Dendritic cell treated with granulocyte-macrophage colony-stimulating factor and Interleukin-4, amounts not matched to agents 40 ng/mL and 50 ng/mL, for 4 days (primary cell): Measurements from ENCODE around the gene TPRA1.

ENCODE experiments used
- H3K27ac Mint-ChIP-seq: one replicate; pipeline ENCODE4 v1.8.0; 2022; ENCODE audit warnings: mild to moderate bottlenecking, mixed read lengths
- H3K27me3 Mint-ChIP-seq: one replicate; pipeline ENCODE4 v1.8.0; 2022; ENCODE audit warnings: mild to moderate bottlenecking, mixed read lengths
- H3K36me3 Mint-ChIP-seq: one replicate; pipeline ENCODE4 v1.8.0; 2022; ENCODE audit warnings: low read depth, mixed read lengths
- H3K4me1 Mint-ChIP-seq: one replicate; pipeline ENCODE4 v1.8.0; 2022; ENCODE audit warnings: low read depth, mixed read lengths
- H3K4me3 Mint-ChIP-seq: one replicate; pipeline ENCODE4 v1.8.0; 2022; ENCODE audit warnings: mild to moderate bottlenecking, moderate library complexity, mixed read lengths
- H3K9me3 Mint-ChIP-seq: one replicate; pipeline ENCODE4 v1.8.0; 2022; ENCODE audit warnings: mixed read lengths
- intact Hi-C: fragments of 100-400 bp; cut with micrococcal nuclease; formaldehyde crosslinking; loops from one replicate; pipeline ENCODE4 v1.15.0; 2022

The TPRA1 gene

GRCh38 chr3:127590593-127591465, at the start of gene TPRA1:
TSS of gene TPRA1 (minus strand) at chr3:127590733. CDS start at chr3:127580146, 10,587 bp downstream.
- H3K4me3 Mint-ChIP-seq: peak within 1 kb of the TSS; percentile 87
- peaks cover 30% of the 10 kb centered on the region for H3K36me3 Mint-ChIP-seq
- peaks cover 54% of the 10 kb centered on the region for H3K4me1 Mint-ChIP-seq
- peak within 1 kb of the TSS; percentile 98 for H3K27ac Mint-ChIP-seq
- no peaks in the 10 kb centered on the region for H3K9me3 Mint-ChIP-seq
- intact Hi-C loops: loop anchor here (1.0 to 5.0 kb wide), 3 partner anchors 7 to 146 kb away; partner anchors contain the start of genes ABTB1 and MCM2
- H3K27me3 Mint-ChIP-seq: no peaks in the 10 kb centered on the region

GRCh38 chr3:127640042-127640355, 49.5 kb upstream of the TPRA1 start:
- H3K36me3 Mint-ChIP-seq: no peaks in the 10 kb centered on the region
- no peak overlapping the region for H3K4me3 Mint-ChIP-seq
- peaks cover 2% of the 10 kb centered on the region for H3K27me3 Mint-ChIP-seq
- intact Hi-C loops: no loop called here
- H3K9me3 Mint-ChIP-seq: no peaks in the 10 kb centered on the region
- H3K4me1 Mint-ChIP-seq: peaks cover 10% of the 10 kb centered on the region
- H3K27ac Mint-ChIP-seq: no peak overlapping the region

- Mint-ChIP-seq H3K27ac (no peak overlapping the region), H3K4me1 (peaks cover 4% of the 10 kb centered on the region), H3K9me3 (no peaks in the 10 kb centered on the region), H3K4me3 (no peak overlapping the region), H3K36me3 (no peaks in the 10 kb centered on the region), H3K27me3 (peaks cover 2% of the 10 kb centered on the region)
- intact Hi-C loops: loop anchor here (10.0 kb wide), 1 partner anchor 65 kb away; no protein-coding TSS in a partner anchor
Observed at GRCh38 chr3:127639173-127640041, 48.9 kb upstream of the TPRA1 start.

- H3K27me3 Mint-ChIP-seq: peaks cover 2% of the 10 kb centered on the region
- H3K4me1 Mint-ChIP-seq: no peaks in the 10 kb centered on the region
- H3K27ac Mint-ChIP-seq: no peak overlapping the region
- H3K9me3 Mint-ChIP-seq: no peaks in the 10 kb centered on the region
- intact Hi-C loops: loop anchor here (10.0 kb wide), 1 partner anchor 63 kb away; no protein-coding TSS in a partner anchor
- H3K4me3 Mint-ChIP-seq: no peak overlapping the region
- no peaks in the 10 kb centered on the region for H3K36me3 Mint-ChIP-seq
Observed at GRCh38 chr3:127637971-127638370, 47.4 kb upstream of the TPRA1 start.

- H3K36me3 Mint-ChIP-seq: no peaks in the 10 kb centered on the region
- H3K27ac Mint-ChIP-seq: no peak overlapping the region
- peaks cover 2% of the 10 kb centered on the region for H3K27me3 Mint-ChIP-seq
- no peaks in the 10 kb centered on the region for H3K9me3 Mint-ChIP-seq
- no peak overlapping the region for H3K4me3 Mint-ChIP-seq
- intact Hi-C loops: loop anchor here (10.0 kb wide), 1 partner anchor 63 kb away; no protein-coding TSS in a partner anchor
- no peaks in the 10 kb centered on the region for H3K4me1 Mint-ChIP-seq
Observed at GRCh38 chr3:127637546-127637945, 47.0 kb upstream of the TPRA1 start.

GRCh38 chr3:127634653-127635052, 44.1 kb upstream of the TPRA1 start:
- H3K9me3 Mint-ChIP-seq: no peaks in the 10 kb centered on the region
- intact Hi-C loops: loop anchor here (10.0 kb wide), 1 partner anchor 60 kb away; no protein-coding TSS in a partner anchor
- H3K4me3 Mint-ChIP-seq: no peak overlapping the region
- peaks cover 27% of the 10 kb centered on the region for H3K27me3 Mint-ChIP-seq
- peaks cover 9% of the 10 kb centered on the region for H3K4me1 Mint-ChIP-seq
- no peaks in the 10 kb centered on the region for H3K36me3 Mint-ChIP-seq
- no peak overlapping the region for H3K27ac Mint-ChIP-seq

GRCh38 chr3:127632035-127632820, 41.7 kb upstream of the TPRA1 start:
- Mint-ChIP-seq H3K36me3 (no peaks in the 10 kb centered on the region), H3K4me3 (no peak overlapping the region), H3K9me3 (no peaks in the 10 kb centered on the region), H3K27me3 (peaks cover 45% of the 10 kb centered on the region), H3K4me1 (peaks cover 19% of the 10 kb centered on the region), H3K27ac (no peak overlapping the region)
- intact Hi-C loops: loop anchor here (10.0 kb wide), 1 partner anchor 57 kb away; no protein-coding TSS in a partner anchor

- Mint-ChIP-seq H3K27ac (no peak overlapping the region), H3K9me3 (no peaks in the 10 kb centered on the region), H3K4me1 (peaks cover 19% of the 10 kb centered on the region), H3K4me3 (no peak overlapping the region), H3K36me3 (no peaks in the 10 kb centered on the region), H3K27me3 (peaks cover 53% of the 10 kb centered on the region)
- intact Hi-C loops: loop anchor here (10.0 kb wide), 1 partner anchor 56 kb away; no protein-coding TSS in a partner anchor
Observed at GRCh38 chr3:127630811-127631714, 40.5 kb upstream of the TPRA1 start.

- Mint-ChIP-seq H3K9me3 (no peaks in the 10 kb centered on the region), H3K4me3 (peak overlapping the region; percentile 77), H3K36me3 (no peaks in the 10 kb centered on the region), H3K27ac (no peak overlapping the region), H3K4me1 (peaks cover 19% of the 10 kb centered on the region), H3K27me3 (peaks cover 53% of the 10 kb centered on the region)
- intact Hi-C loops: loop anchor here (10.0 kb wide), 1 partner anchor 55 kb away; no protein-coding TSS in a partner anchor
Observed at GRCh38 chr3:127629467-127630403, 39.2 kb upstream of the TPRA1 start.

GRCh38 chr3:127628788-127629466, 38.4 kb upstream of the TPRA1 start, which contains the start of gene PODXL2:
TSS of gene PODXL2 (plus strand) at chr3:127629185. CDS start at chr3:127629220, 35 bp downstream.
- Mint-ChIP-seq H3K9me3 (no peaks in the 10 kb centered on the region), H3K4me3 (peak within 1 kb of the TSS; percentile 77), H3K36me3 (no peaks in the 10 kb centered on the region), H3K27ac (no peak within 1 kb of the TSS), H3K27me3 (peaks cover 53% of the 10 kb centered on the region), H3K4me1 (peaks cover 19% of the 10 kb centered on the region)
- intact Hi-C loops: no loop called here

GRCh38 chr3:127628426-127628787, 37.9 kb upstream of the TPRA1 start:
- Mint-ChIP-seq H3K27me3 (peaks cover 53% of the 10 kb centered on the region), H3K36me3 (no peaks in the 10 kb centered on the region), H3K4me1 (peaks cover 19% of the 10 kb centered on the region), H3K27ac (no peak overlapping the region), H3K4me3 (peak overlapping the region; percentile 42), H3K9me3 (no peaks in the 10 kb centered on the region)
- intact Hi-C loops: no loop called here
